ENCODE data around the gene DOCK1. TPM values are rescaled to one million over a fixed set of nuclear protein-coding genes. Genes with fewer than 3 reads are reported as not detected.
A peak's percentile ranks its signal among the peaks of the same experiment; 100 is the strongest.
"Not testable (repeated sequence)": the region's sequence is repeated elsewhere in the genome, so short reads cannot be mapped to it uniquely, and the experiment has no call there.

The DOCK1 gene
- total RNA-seq, 1 experiment from 2014 or later, result 22.0 TPM

GRCh38 chr10:126893841-126894240 is 11.4 kb upstream of the DOCK1 start:
- no peaks in the 10 kb centered on the region for H3K36me3 ChIP-seq
- DNase-seq, result no peak
- H3K9me3 ChIP-seq, result no peaks in the 10 kb centered on the region
- no peaks in the 10 kb centered on the region for H3K27me3 ChIP-seq
- H3K4me3 ChIP-seq, result no peak overlapping the region

- Histone ChIP-seq H3K4me3 (no peak overlapping the region), H3K27me3 (no peaks in the 10 kb centered on the region), H3K9me3 (no peaks in the 10 kb centered on the region), H3K36me3 (no peaks in the 10 kb centered on the region; the same call in 1 of the 2 replicates)
- no peak for DNase-seq
Observed at GRCh38 chr10:126895214-126895781, 9.9 kb upstream of the DOCK1 start.

- Histone ChIP-seq H3K9me3 (no peaks in the 10 kb centered on the region), H3K27me3 (no peaks in the 10 kb centered on the region), H3K4me3 (no peak overlapping the region), H3K36me3 (no peaks in the 10 kb centered on the region; the same call in 1 of the 2 replicates)
- no peak for DNase-seq
Observed at GRCh38 chr10:126898460-126898859, 6.8 kb upstream of the DOCK1 start.

- not testable (repeated sequence) for H3K36me3 ChIP-seq, H3K9me3 ChIP-seq, H3K27me3 ChIP-seq, H3K4me3 ChIP-seq, DNase-seq
Observed at GRCh38 chr10:126899529-126899928, 5.7 kb upstream of the DOCK1 start.

- H3K27me3 ChIP-seq, result no peaks in the 10 kb centered on the region
- DNase-seq, result peak; percentile 76
- no peak overlapping the region for H3K4me3 ChIP-seq
- H3K9me3 ChIP-seq, result no peaks in the 10 kb centered on the region
- no peaks in the 10 kb centered on the region; the same call in 1 of the 2 replicates for H3K36me3 ChIP-seq
Observed at GRCh38 chr10:126902157-126902556, 3.1 kb upstream of the DOCK1 start.

GRCh38 chr10:126903656-126904360 is 1.4 kb upstream of the DOCK1 start:
- no peak for DNase-seq
- Histone ChIP-seq H3K36me3 (no peaks in the 10 kb centered on the region; the same call in none of the 2 replicates), H3K9me3 (no peaks in the 10 kb centered on the region), H3K4me3 (no peak overlapping the region), H3K27me3 (no peaks in the 10 kb centered on the region)

- Histone ChIP-seq H3K27me3 (no peaks in the 10 kb centered on the region), H3K9me3 (no peaks in the 10 kb centered on the region), H3K4me3 (peak overlapping the region; percentile 88), H3K36me3 (no peaks in the 10 kb centered on the region; the same call in none of the 2 replicates)
- no peak for DNase-seq
Observed at GRCh38 chr10:126904516-126904817, 761 bp upstream of the DOCK1 start.

GRCh38 chr10:126905776-126906703 is 812 bp downstream of the DOCK1 start:
- Histone ChIP-seq H3K36me3 (no peaks in the 10 kb centered on the region; the same call in none of the 2 replicates), H3K4me3 (peak overlapping the region; percentile 88), H3K27me3 (no peaks in the 10 kb centered on the region), H3K9me3 (no peaks in the 10 kb centered on the region)
- peak; percentile 56 for DNase-seq

GRCh38 chr10:126906704-126907422 is 1.6 kb downstream of the DOCK1 start:
- no peak for DNase-seq
- Histone ChIP-seq H3K4me3 (peak overlapping the region; percentile 88), H3K9me3 (no peaks in the 10 kb centered on the region), H3K27me3 (no peaks in the 10 kb centered on the region), H3K36me3 (peaks cover 3% of the 10 kb centered on the region)

- no peak for DNase-seq
- H3K36me3 ChIP-seq, result peaks cover 3% of the 10 kb centered on the region
- H3K27me3 ChIP-seq, result no peaks in the 10 kb centered on the region
- H3K4me3 ChIP-seq, result no peak overlapping the region
- H3K9me3 ChIP-seq, result no peaks in the 10 kb centered on the region
Observed at GRCh38 chr10:126907423-126907970, 2.3 kb downstream of the DOCK1 start.

- Histone ChIP-seq H3K9me3 (no peaks in the 10 kb centered on the region), H3K36me3 (peaks cover 3% of the 10 kb centered on the region), H3K4me3 (no peak overlapping the region), H3K27me3 (no peaks in the 10 kb centered on the region)
- no peak for DNase-seq
Observed at GRCh38 chr10:126908225-126908624, 3.0 kb downstream of the DOCK1 start.

GRCh38 chr10:126908729-126909128 is 3.5 kb downstream of the DOCK1 start:
- no peak for DNase-seq

GRCh38 chr10:126909147-126909546 is 3.9 kb downstream of the DOCK1 start:
- no peaks in the 10 kb centered on the region for H3K27me3 ChIP-seq
- H3K9me3 ChIP-seq, result no peaks in the 10 kb centered on the region
- DNase-seq, result no peak
- H3K36me3 ChIP-seq, result peaks cover 3% of the 10 kb centered on the region
- H3K4me3 ChIP-seq, result no peak overlapping the region

More at GRCh38 chr10:126908729-126909128, 3.5 kb downstream of the DOCK1 start:
- Histone ChIP-seq H3K27me3 (no peaks in the 10 kb centered on the region), H3K9me3 (no peaks in the 10 kb centered on the region), H3K4me3 (no peak overlapping the region), H3K36me3 (peaks cover 3% of the 10 kb centered on the region)

- Histone ChIP-seq H3K9me3 (no peaks in the 10 kb centered on the region), H3K36me3 (peaks cover 3% of the 10 kb centered on the region), H3K4me3 (no peak overlapping the region), H3K27me3 (no peaks in the 10 kb centered on the region)
- no peak for DNase-seq
Observed at GRCh38 chr10:126910196-126910595, 5.0 kb downstream of the DOCK1 start.

- DNase-seq, result no peak
- H3K36me3 ChIP-seq, result peaks cover 3% of the 10 kb centered on the region
Observed at GRCh38 chr10:126910798-126911197, 5.6 kb downstream of the DOCK1 start.

GRCh38 chr10:126911301-126911700 is 6.1 kb downstream of the DOCK1 start:
- DNase-seq, result no peak
- no peaks in the 10 kb centered on the region for H3K27me3 ChIP-seq
- no peak overlapping the region for H3K4me3 ChIP-seq

More at GRCh38 chr10:126910798-126911197, 5.6 kb downstream of the DOCK1 start:
- Histone ChIP-seq H3K9me3 (no peaks in the 10 kb centered on the region), H3K4me3 (no peak overlapping the region), H3K27me3 (no peaks in the 10 kb centered on the region)

More at GRCh38 chr10:126911301-126911700, 6.1 kb downstream of the DOCK1 start:
- no peaks in the 10 kb centered on the region for H3K9me3 ChIP-seq
- H3K36me3 ChIP-seq, result peaks cover 3% of the 10 kb centered on the region

Data from MG63 (cell line).